Measurements from ENCODE around the gene PDCD1LG2. TPM values are rescaled to one million over a fixed set of nuclear protein-coding genes. Genes with fewer than 3 reads are reported as not detected.
"Not testable (repeated sequence)": the region's sequence is repeated elsewhere in the genome, so short reads cannot be mapped to it uniquely, and the experiment has no call there.

Gene PDCD1LG2
- 18.3 and 20.6 TPM in 2 replicates for total RNA-seq (2014; rRNA removed)
- polyA plus RNA-seq (2012) = 9.7 TPM

- peak; percentile 73 for DNase-seq (ENCODE audit: low read depth)
Measured at GRCh38 chr9:5510360-5510931, at the start of gene PDCD1LG2. PDCD1LG2 (plus strand) TSS chr9:5510531; CDS start chr9:5522547, 12,016 bp downstream.

GRCh38 chr9:5464831-5465330 lies 45.5 kb upstream of the PDCD1LG2 start:
- DNase-seq (ENCODE audit: low read depth) = not testable (repeated sequence)

- DNase-seq (ENCODE audit: low read depth) = no peak
Measured at GRCh38 chr9:5466005-5466404, 44.3 kb upstream of the PDCD1LG2 start.

- DNase-seq (ENCODE audit: low read depth) = no peak
Measured at GRCh38 chr9:5466766-5467165, 43.6 kb upstream of the PDCD1LG2 start.

GRCh38 chr9:5468850-5469249 lies 41.5 kb upstream of the PDCD1LG2 start:
- DNase-seq (ENCODE audit: low read depth) = no peak

GRCh38 chr9:5470122-5470521 lies 40.2 kb upstream of the PDCD1LG2 start:
- DNase-seq (ENCODE audit: low read depth) = no peak

GRCh38 chr9:5470816-5471215 lies 39.5 kb upstream of the PDCD1LG2 start:
- no peak for DNase-seq (ENCODE audit: low read depth)

- not testable (repeated sequence) for DNase-seq (ENCODE audit: low read depth)
Measured at GRCh38 chr9:5475611-5476010, 34.7 kb upstream of the PDCD1LG2 start.

GRCh38 chr9:5478206-5478605 lies 32.1 kb upstream of the PDCD1LG2 start:
- DNase-seq (ENCODE audit: low read depth) = no peak

GRCh38 chr9:5479994-5480694 lies 30.2 kb upstream of the PDCD1LG2 start:
- DNase-seq (ENCODE audit: low read depth) = no peak

- no peak for DNase-seq (ENCODE audit: low read depth)
Measured at GRCh38 chr9:5480919-5481318, 29.4 kb upstream of the PDCD1LG2 start.

- no peak for DNase-seq (ENCODE audit: low read depth)
Measured at GRCh38 chr9:5481322-5482040, 28.9 kb upstream of the PDCD1LG2 start.

GRCh38 chr9:5482194-5482593 lies 28.1 kb upstream of the PDCD1LG2 start:
- DNase-seq (ENCODE audit: low read depth) = no peak

- DNase-seq (ENCODE audit: low read depth) = no peak
Measured at GRCh38 chr9:5483306-5483705, 27.0 kb upstream of the PDCD1LG2 start.

- DNase-seq (ENCODE audit: low read depth) = no peak
Measured at GRCh38 chr9:5485378-5486085, 24.8 kb upstream of the PDCD1LG2 start.

- DNase-seq (ENCODE audit: low read depth) = no peak
Measured at GRCh38 chr9:5486988-5487387, 23.3 kb upstream of the PDCD1LG2 start.

- no peak for DNase-seq (ENCODE audit: low read depth)
Measured at GRCh38 chr9:5488221-5489008, 21.9 kb upstream of the PDCD1LG2 start.

GRCh38 chr9:5489630-5490490 lies 20.5 kb upstream of the PDCD1LG2 start:
- no peak for DNase-seq (ENCODE audit: low read depth)

GRCh38 chr9:5492965-5493678 lies 17.2 kb upstream of the PDCD1LG2 start:
- DNase-seq (ENCODE audit: low read depth) = peak; percentile 17

All from LHCN-M2 (cell line).